ENCODE results near the gene HS3ST5.

- no peak for TF ChIP-seq CTCF (IDR thresholded peaks at IDR 0.05)
- no peak for TF ChIP-seq POLR2A (IDR thresholded peaks at IDR 0.05)
Measured at GRCh38 chr6:114327074-114327473, 15.7 kb downstream of the HS3ST5 start.

Measured in breast epithelium (tissue), 3 donors.